ENCODE results near the gene NOL4L. TPM values are rescaled to one million over a fixed set of nuclear protein-coding genes. Genes with fewer than 3 reads are reported as not detected.

The NOL4L gene
- total RNA-seq, 1 experiment from 2014 or later = 31.7 TPM

GRCh38 chr20:32611286-32611685 lies 26.2 kb upstream of the NOL4L start:
- Histone ChIP-seq H4K8ac (replicated peaks; ENCODE audit: insufficient read length, low read depth, low read length) (no peak overlapping the region), H4K20me1 (ENCODE audit: control insufficient read depth, insufficient read depth, insufficient read length) (peaks cover 2% of the 10 kb centered on the region), H3K9me3 (ENCODE audit: control insufficient read depth, low read depth, low read length) (no peaks in the 10 kb centered on the region), H3T11ph (ENCODE audit: low read length) (no peak overlapping the region), H3K27me3 (ENCODE audit: insufficient read depth, low read length) (no peaks in the 10 kb centered on the region), H3K4me1 (ENCODE audit: insufficient read depth, low read length) (no peaks in the 10 kb centered on the region), H3K27ac (ENCODE audit: insufficient read length, low read depth, low read length) (no peak overlapping the region), H3K4me2 (ENCODE audit: insufficient read depth, insufficient read length, low read length) (no peak overlapping the region), H2BK15ac (ENCODE audit: low read depth, low read length) (no peak overlapping the region), H3K9ac (ENCODE audit: extremely low read depth, insufficient read length, low read length) (no peak overlapping the region), H3K79me2 (ENCODE audit: insufficient read depth, low read length) (no peaks in the 10 kb centered on the region), H3K23ac (ENCODE audit: insufficient read length, low read depth, low read length) (no peak overlapping the region), H4K5ac (ENCODE audit: insufficient read length, low read depth, low read length) (no peak overlapping the region), H3K23me2 (ENCODE audit: insufficient read length, low read depth, low read length, poor library complexity, severe bottlenecking) (no peaks in the 10 kb centered on the region), H2BK120ac (ENCODE audit: low read depth, low read length, poor library complexity, severe bottlenecking) (no peak overlapping the region), H3K79me1 (ENCODE audit: insufficient read depth, low read depth, low read length, poor library complexity, severe bottlenecking) (no peaks in the 10 kb centered on the region), H2AFZ (ENCODE audit: low read length) (no peak overlapping the region), H2BK5ac (ENCODE audit: insufficient read length, low read length) (no peak overlapping the region), H2AK5ac (ENCODE audit: insufficient read length, low read length) (no peak overlapping the region), H3K56ac (ENCODE audit: insufficient read length, low read depth, low read length) (no peak overlapping the region), H3K18ac (ENCODE audit: insufficient read length, low read depth, low read length) (no peak overlapping the region), H4K91ac (ENCODE audit: insufficient read length, low read depth, low read length) (no peak overlapping the region), H3K4ac (ENCODE audit: low read depth, low read length) (no peak overlapping the region), H2BK12ac (ENCODE audit: insufficient read length, low read depth, low read length) (no peak overlapping the region), H3K14ac (ENCODE audit: insufficient read depth, low read length) (peak overlapping the region; percentile 49; the same call in 1 of the 2 replicates), H2BK20ac (ENCODE audit: low read depth, low read length, poor library complexity, severe bottlenecking) (no peak overlapping the region)
- no peak for TF ChIP-seq CTCF (conservative IDR thresholded peaks at IDR 0.05)
- no peaks in the 10 kb centered on the region for H3K9me3 Mint-ChIP-seq
- peaks cover 11% of the 10 kb centered on the region for H3K27me3 Mint-ChIP-seq (ENCODE audit: low read depth)
- no peak overlapping the region for H3K4me3 Mint-ChIP-seq
- no peak for DNase-seq
- no peak overlapping the region for H3K27ac Mint-ChIP-seq
- no peaks in the 10 kb centered on the region for H3K36me3 Mint-ChIP-seq (ENCODE audit: insufficient read depth in 1 of 3, low read depth in 3 of 3)
- peaks cover 7 to 12% of the 10 kb centered on the region in 2 experiments for H3K4me1 Mint-ChIP-seq
- no CpG with 5 or more reads among the region's 7 CpGs for WGBS (ENCODE audit: extremely low coverage, insufficient read length, low lambda C conversion rate)
